ENCODE measurements around the gene SORBS1.

- TF ChIP-seq SMAD1 (CRISPR knock-in tag; IDR thresholded peaks at IDR 0.05; ENCODE audit: borderline replicate concordance, low read depth) = no peak
- TF ChIP-seq ARNT (IDR thresholded peaks at IDR 0.05) = no peak
- no peak for TF ChIP-seq LCORL (IDR thresholded peaks at IDR 0.05)
- no peak for TF ChIP-seq LCORL (CRISPR knock-in tag; IDR thresholded peaks at IDR 0.05)
These were observed 1.3 kb downstream of the SORBS1 start for GRCh38 chr10:95559896-95560277.
